GM03348 (cell line): ENCODE measurements around the gene MAGI1.

ENCODE experiments used
- DNase-seq: peaks from one replicate; pipeline ENCODE4 v3.0.0; 2012; ENCODE audit warnings: low spot score

MAGI1 gene

GRCh38 chr3:65713016-65713415 lies 325.7 kb downstream of the MAGI1 start:
- DNase-seq = peak; percentile 79

GRCh38 chr3:65712140-65712539 lies 326.6 kb downstream of the MAGI1 start:
- peak; percentile 37 for DNase-seq

- no peak for DNase-seq
Measured at GRCh38 chr3:65706776-65707568, 331.7 kb downstream of the MAGI1 start.

- DNase-seq = no peak
Measured at GRCh38 chr3:65706301-65706700, 332.4 kb downstream of the MAGI1 start.

- DNase-seq = no peak
Measured at GRCh38 chr3:65703820-65704219, 334.9 kb downstream of the MAGI1 start.

GRCh38 chr3:65703026-65703425 lies 335.7 kb downstream of the MAGI1 start:
- DNase-seq = no peak

- DNase-seq = no peak
Measured at GRCh38 chr3:65702202-65702601, 336.5 kb downstream of the MAGI1 start.

GRCh38 chr3:65701516-65701915 lies 337.2 kb downstream of the MAGI1 start:
- no peak for DNase-seq

- no peak for DNase-seq
Measured at GRCh38 chr3:65689436-65689835, 349.3 kb downstream of the MAGI1 start.

GRCh38 chr3:65687741-65688140 lies 351.0 kb downstream of the MAGI1 start:
- no peak for DNase-seq

GRCh38 chr3:65685621-65686235 lies 353.0 kb downstream of the MAGI1 start:
- peak; percentile 12 for DNase-seq

- DNase-seq = no peak
Measured at GRCh38 chr3:65678516-65678915, 360.2 kb downstream of the MAGI1 start.

- no peak for DNase-seq
Measured at GRCh38 chr3:65677486-65678010, 361.2 kb downstream of the MAGI1 start.

GRCh38 chr3:65676580-65676979 lies 362.1 kb downstream of the MAGI1 start:
- no peak for DNase-seq

GRCh38 chr3:65675011-65675410 lies 363.7 kb downstream of the MAGI1 start:
- no peak for DNase-seq

GRCh38 chr3:65674226-65674625 lies 364.5 kb downstream of the MAGI1 start:
- no peak for DNase-seq

- no peak for DNase-seq
Measured at GRCh38 chr3:65672871-65673815, 365.6 kb downstream of the MAGI1 start.

- no peak for DNase-seq
Measured at GRCh38 chr3:65672061-65672460, 366.7 kb downstream of the MAGI1 start.

GRCh38 chr3:65671004-65671403 lies 367.7 kb downstream of the MAGI1 start:
- DNase-seq = no peak

GRCh38 chr3:65669163-65669875 lies 369.4 kb downstream of the MAGI1 start:
- DNase-seq = no peak

- DNase-seq = no peak
Measured at GRCh38 chr3:65667963-65668362, 370.8 kb downstream of the MAGI1 start.
